UCSD-AML1 (cell line): ENCODE results near the gene GALNT2.

ENCODE experiments used
- DNase-seq: peaks from one replicate; lab custom pipeline; 2025; ENCODE audit not compliant: unreplicated experiment; lab: John Stamatoyannopoulos, UW

Gene GALNT2

GRCh38 chr1:230226007-230226800 lies 159.2 kb downstream of the GALNT2 start:
- DNase-seq: no peak

GRCh38 chr1:230226814-230227213 lies 159.8 kb downstream of the GALNT2 start:
- no peak for DNase-seq

- no peak for DNase-seq
Measured at GRCh38 chr1:230228236-230228897, 161.3 kb downstream of the GALNT2 start.

- no peak for DNase-seq
Measured at GRCh38 chr1:230230273-230230672, 163.2 kb downstream of the GALNT2 start.

- DNase-seq: no peak
Measured at GRCh38 chr1:230230948-230231773, 164.1 kb downstream of the GALNT2 start.

- no peak for DNase-seq
Measured at GRCh38 chr1:230231774-230232145, 164.7 kb downstream of the GALNT2 start.

GRCh38 chr1:230232371-230232771 lies 165.3 kb downstream of the GALNT2 start:
- no peak for DNase-seq

GRCh38 chr1:230233786-230234185 lies 166.7 kb downstream of the GALNT2 start:
- DNase-seq: no peak

GRCh38 chr1:230235876-230236275 lies 168.8 kb downstream of the GALNT2 start:
- no peak for DNase-seq

- no peak for DNase-seq
Measured at GRCh38 chr1:230236301-230237008, 169.4 kb downstream of the GALNT2 start.

GRCh38 chr1:230237009-230237370 lies 170.0 kb downstream of the GALNT2 start:
- DNase-seq: no peak

- no peak for DNase-seq
Measured at GRCh38 chr1:230237805-230238204, 170.8 kb downstream of the GALNT2 start.

- no peak for DNase-seq
Measured at GRCh38 chr1:230240446-230241086, 173.5 kb downstream of the GALNT2 start.

GRCh38 chr1:230242326-230242725 lies 175.3 kb downstream of the GALNT2 start:
- DNase-seq: no peak

GRCh38 chr1:230243146-230243545 lies 176.1 kb downstream of the GALNT2 start:
- DNase-seq: no peak

GRCh38 chr1:230243583-230244353 lies 176.7 kb downstream of the GALNT2 start:
- no peak for DNase-seq

GRCh38 chr1:230246551-230246950 lies 179.5 kb downstream of the GALNT2 start:
- no peak for DNase-seq

GRCh38 chr1:230248016-230248888 lies 181.2 kb downstream of the GALNT2 start:
- no peak for DNase-seq

- DNase-seq: no peak
Measured at GRCh38 chr1:230248889-230249270, 181.8 kb downstream of the GALNT2 start.
